K562 (cell line): Measurements from ENCODE around the gene APC2. TPM values are rescaled to one million over a fixed set of nuclear protein-coding genes. Genes with fewer than 3 reads are reported as not detected.

Source experiments
- BHLHE40 ChIP-seq: IDR thresholded peaks from 2 replicates; pipeline ENCODE4 v1.6.1; 2011; ENCODE audit warnings: low read length, improper control_type of control experiment
- BRD4 ChIP-seq: fragments of 200-600 bp; sonication (generic); IDR thresholded peaks from 2 replicates; pipeline ENCODE4 v1.6.1; 2017; ENCODE audit warnings: inconsistent platforms
- CGGBP1 ChIP-seq: fragments of 250-450 bp; sonication (Bioruptor Pico); IDR thresholded peaks from 2 replicates; pipeline ENCODE4 v1.9.0; 2021; ENCODE audit warnings: mild to moderate bottlenecking
- CHD1 ChIP-seq: fragments of 200-600 bp; sonication (generic); IDR thresholded peaks from one replicate; pipeline ENCODE4 v1.6.1; 2012; ENCODE audit warnings: mild to moderate bottlenecking, moderate library complexity, low read length, inconsistent platforms
- CSDE1 ChIP-seq, 2 experiments: fragments of 450-650 bp; IDR thresholded peaks; 2 replicates each; pipeline ENCODE4 v1.6.1; 2016; ENCODE audit warnings: mild to moderate bottlenecking in 1 of 2
- DPF2 ChIP-seq: fragments of 450-650 bp; IDR thresholded peaks from 2 replicates; pipeline ENCODE4 v1.6.1; 2016
- E2F4 ChIP-seq: sonication (generic); formaldehyde crosslinking; IDR thresholded peaks from 2 replicates; pipeline ENCODE4 v1.8.0; 2022; ENCODE audit warnings: mild to moderate bottlenecking, low read depth, missing genetic modification reagents
- EHMT2 ChIP-seq: fragments of 450-650 bp; IDR thresholded peaks from 2 replicates; pipeline ENCODE4 v1.6.1; 2018; ENCODE audit warnings: antibody characterized with exemption
- ERF ChIP-seq: fragments of 450-650 bp; formaldehyde crosslinking; IDR thresholded peaks from 2 replicates; pipeline ENCODE4 v1.4.0; 2020; ENCODE audit warnings: mild to moderate bottlenecking, mixed read lengths
- IFI16 ChIP-seq: fragments of 250-450 bp; sonication (Bioruptor Pico); IDR thresholded peaks from 2 replicates; pipeline ENCODE4 v2.1.2; 2022; ENCODE audit warnings: mild to moderate bottlenecking, inconsistent platforms
- MBD1 ChIP-seq: fragments of 250-450 bp; sonication (Bioruptor Pico); IDR thresholded peaks from 2 replicates; pipeline ENCODE4 v1.8.0; 2022; ENCODE audit warnings: inconsistent platforms
- MLX ChIP-seq, 2 experiments: fragments of 450-650 bp in 1 of 2; sonication (generic) in 1 of 2; formaldehyde crosslinking; conservative IDR thresholded peaks; 2 replicates each; pipeline versions ENCODE4 v1.4.0 to v1.8.1; 2020 to 2022; ENCODE audit warnings: mild to moderate bottlenecking in 1 of 2, missing genetic modification reagents in 1 of 2
- MYBL2 ChIP-seq, 2 experiments: fragments of 450-650 bp in 1 of 2; sonication (generic) in 1 of 2; formaldehyde crosslinking in 1 of 2; IDR thresholded peaks; 2 replicates each; pipeline versions ENCODE4 v1.6.1 to v1.8.1; 2017 to 2022; ENCODE audit warnings: borderline replicate concordance in 1 of 2, inconsistent platforms in 1 of 2, low read depth in 1 of 2, mild to moderate bottlenecking in 1 of 2, missing genetic modification reagents in 1 of 2, moderate library complexity in 1 of 2
- NCOA6 ChIP-seq: fragments of 450-650 bp; IDR thresholded peaks from 2 replicates; pipeline ENCODE4 v1.6.1; 2017; ENCODE audit warnings: mild to moderate bottlenecking
- RBM14 ChIP-seq: fragments of 200-400 bp; formaldehyde crosslinking; IDR thresholded peaks from 2 replicates; pipeline ENCODE4 v1.6.1; 2018; ENCODE audit warnings: low read depth, mild to moderate bottlenecking, low read length, moderate library complexity, borderline replicate concordance; ENCODE audit not compliant: insufficient read depth
- SMAD3 ChIP-seq: fragments of 450-650 bp; formaldehyde crosslinking; conservative IDR thresholded peaks from 2 replicates; pipeline ENCODE4 v1.4.0; 2020; ENCODE audit warnings: mild to moderate bottlenecking
- TBL1XR1 ChIP-seq, 2 experiments: IDR thresholded peaks; 2 replicates each; pipeline ENCODE4 v1.6.1; 2012; ENCODE audit warnings: improper control_type of control experiment in 2 of 2, low read length in 2 of 2, mild to moderate bottlenecking in 1 of 2
- TGIF2 ChIP-seq: sonication (generic); formaldehyde crosslinking; IDR thresholded peaks from 2 replicates; pipeline ENCODE4 v1.8.1; 2022; ENCODE audit warnings: mild to moderate bottlenecking, missing genetic modification reagents, moderate library complexity
- ZNF212 ChIP-seq: fragments of 450-650 bp; formaldehyde crosslinking; IDR thresholded peaks from 2 replicates; pipeline ENCODE4 v1.4.0; 2020; ENCODE audit warnings: mild to moderate bottlenecking
- ZNF347 ChIP-seq: fragments of 450-650 bp; formaldehyde crosslinking; IDR thresholded peaks from 2 replicates; pipeline ENCODE4 v1.4.0; 2020; ENCODE audit warnings: low read depth, mild to moderate bottlenecking, moderate library complexity
- ZNF512 ChIP-seq: IDR thresholded peaks from 2 replicates; pipeline ENCODE4 v1.6.1; 2016; ENCODE audit warnings: missing genetic modification characterization, missing compliant biosample characterization
- ZNF57 ChIP-seq: fragments of 450-650 bp; formaldehyde crosslinking; IDR thresholded peaks from 2 replicates; pipeline ENCODE4 v1.4.0; 2020; ENCODE audit warnings: mild to moderate bottlenecking, moderate library complexity
- ZNF75A ChIP-seq: fragments of 450-650 bp; formaldehyde crosslinking; IDR thresholded peaks from 2 replicates; pipeline ENCODE4 v1.4.0; 2020; ENCODE audit warnings: mild to moderate bottlenecking
- polyA plus RNA-seq, 8 experiments: library from polyadenylated mRNA; depleted of rRNA in 4 of 8; stranded (reverse) in 5 of 8; unstranded in 3 of 8; fragments of >200 nt; fragmentation: Nextera tagmentation in 2 of 8; fragmentation: Illumina TruSeq in 1 of 8; extraction: Ambion mirVana in 2 of 8; extraction: Trizol in 1 of 8; gene quantifications; 2 replicates each; pipeline versions ENCODE4 v1.2.1 to v1.2.3, GENCODE V29; 2011 to 2014; ENCODE audit warnings: inconsistent platforms in 1 of 8, missing spikeins in 1 of 8
- total RNA-seq, 7 experiments: library from RNA; depleted of rRNA in 6 of 7; stranded (reverse); fragments of >200 nt in 6 of 7; fragmentation: Illumina TruSeq in 2 of 7; extraction: Trizol in 2 of 7; gene quantifications; 2 replicates each; pipeline versions ENCODE4 v1.2.1 to v1.2.3, GENCODE V29; 2011 to 2021; ENCODE audit warnings: low replicate concordance in 1 of 7

Gene APC2
- total and polyA plus RNA-seq, 9 of the 15 experiments (the other 6 are each of a cell fraction or from before 2014, with no cell fraction given) = 0.01 to 0.40 (median 0.05) TPM; not detected in 3

- TF ChIP-seq ZNF512 (tag) (no peak), BRD4 (peak; percentile 97), RBM14 (0 out of 2 replicates have a peak, but pooled peaks have one; percentile 72), NCOA6 (no peak), ZNF75A (CRISPR knock-in tag) (no peak), IFI16 (CRISPR knock-in tag) (no peak), CSDE1 (IDR thresholded peaks at IDR 0.05) (peak in 1 of 2 experiments; percentile 64; a peak in 1 of 4 replicates), TBL1XR1 (IDR thresholded peaks at IDR 0.05; ENCODE audit: low read length in 2 of 2) (peak; percentile 26 to 74; a peak in 3 of 4 replicates), MLX (CRISPR knock-in tag; conservative IDR thresholded peaks at IDR 0.05) (no peak), ZNF212 (CRISPR knock-in tag) (peak; percentile 67; the same call in 1 of the 2 replicates), EHMT2 (no peak), MBD1 (no peak), CHD1 (peak; percentile 93), DPF2 (no peak; the same call in 1 of the 2 replicates), SMAD3 (CRISPR knock-in tag) (no peak), MYBL2 (IDR thresholded peaks at IDR 0.05; ENCODE audit: low read depth) (no peak), MYBL2 (CRISPR knock-in tag; IDR thresholded peaks at IDR 0.05; ENCODE audit: borderline replicate concordance) (no peak), BHLHE40 (peak; percentile 73), TGIF2 (CRISPR knock-in tag) (peak; percentile 52; the same call in 1 of the 2 replicates), CGGBP1 (CRISPR knock-in tag) (peak; percentile 83; the same call in 1 of the 2 replicates), E2F4 (CRISPR knock-in tag) (peak; percentile 70), ERF (CRISPR knock-in tag) (0 out of 2 replicates have a peak, but pooled peaks have one; percentile 73), ZNF57 (CRISPR knock-in tag) (no peak), ZNF347 (no peak)
Observed at GRCh38 chr19:1438035-1438932, 11.6 kb upstream of the APC2 start, which contains the start of gene RPS15 (continued).
